IMR-90 (cell line): ENCODE measurements around the gene GAPDH. TPM values are rescaled to one million over a fixed set of nuclear protein-coding genes. Genes with fewer than 3 reads are reported as not detected.
A peak's percentile ranks its signal among the peaks of the same experiment; 100 is the strongest.

ENCODE experiments used
- ATAC-seq: fragments of 200-7000 bp; cut with Tn5 transposase; 2 replicates; pipeline ENCODE4 v1.9.1; 2020; ENCODE audit warnings: low read depth, mild to moderate bottlenecking, moderate library complexity
- BruUV-seq: library from RNA; stranded (reverse); fragments of 400-500 nt; replicated peaks from 2 replicates; lab custom pipeline; 2021; lab: Mats Ljungman, UMichigan
- CTCF ChIA-PET: fragments of 300-600 bp; formaldehyde crosslinking; extraction: SDS; loops from one replicate; lab custom pipeline; 2021; ENCODE audit warnings: antibody characterized with exemption; lab: Yijun Ruan, JAX
- POLR2A ChIA-PET: fragments of 300-600 bp; sonication (Branson Sonifier 250); formaldehyde crosslinking; loops from one replicate; lab custom pipeline; 2022; ENCODE audit warnings: antibody characterized with exemption; ENCODE audit not compliant: unreplicated experiment; lab: Charles Lee
- DNase-seq: peaks from one replicate; pipeline ENCODE4 v3.0.0; 2013
- H2AFZ ChIP-seq: replicated peaks from 2 replicates; pipeline ENCODE3; 2013; ENCODE audit warnings: low read length, mild to moderate bottlenecking; ENCODE audit not compliant: poor library complexity
- H2AK5ac ChIP-seq: 2 replicates; pipeline ENCODE4 v1.6.1; 2013; ENCODE audit warnings: low read depth, low read length, inconsistent platforms
- H2AK9ac ChIP-seq: replicated peaks from 2 replicates; pipeline ENCODE3; 2013; ENCODE audit warnings: mild to moderate bottlenecking, low read depth, low read length, moderate library complexity; ENCODE audit not compliant: poor library complexity
- H2BK120ac ChIP-seq: 2 replicates; pipeline ENCODE4 v1.6.1; 2013; ENCODE audit warnings: low read depth, low read length, inconsistent platforms
- H2BK15ac ChIP-seq: 3 replicates; pipeline ENCODE4 v1.6.1; 2013; ENCODE audit warnings: low read depth, low read length, inconsistent platforms
- H2BK20ac ChIP-seq: 2 replicates; pipeline ENCODE4 v1.6.1; 2013; ENCODE audit warnings: low read depth, mild to moderate bottlenecking, inconsistent platforms, low read length, moderate library complexity
- H2BK5ac ChIP-seq: 2 replicates; pipeline ENCODE4 v1.6.1; 2013; ENCODE audit warnings: mild to moderate bottlenecking, low read depth, low read length, inconsistent platforms; ENCODE audit not compliant: poor library complexity, severe bottlenecking
- H3K14ac ChIP-seq: replicated peaks from 2 replicates; pipeline ENCODE4 v1.6.1; 2013; ENCODE audit warnings: low read depth, low read length, inconsistent platforms
- H3K18ac ChIP-seq: 2 replicates; pipeline ENCODE4 v1.6.1; 2013; ENCODE audit warnings: low read depth, low read length, control low read depth
- H3K23ac ChIP-seq: 2 replicates; pipeline ENCODE4 v1.6.1; 2013; ENCODE audit warnings: low read depth, low read length, inconsistent platforms
- H3K27ac ChIP-seq: 2 replicates; pipeline ENCODE4 v1.5.1; 2013; ENCODE audit warnings: mild to moderate bottlenecking, control low read depth, low read length; ENCODE audit not compliant: insufficient read depth
- H3K27me3 ChIP-seq: 2 replicates; pipeline ENCODE4 v1.6.1; 2013; ENCODE audit warnings: low read length; ENCODE audit not compliant: control insufficient read depth, insufficient read depth
- H3K36me3 ChIP-seq: 2 replicates; pipeline ENCODE4 v1.6.1; 2013; ENCODE audit warnings: low read length, mixed read lengths; ENCODE audit not compliant: control insufficient read depth, insufficient read depth
- H3K4ac ChIP-seq: 2 replicates; pipeline ENCODE4 v1.6.1; 2013; ENCODE audit warnings: low read depth, low read length, inconsistent platforms
- H3K4me1 ChIP-seq: 2 replicates; pipeline ENCODE4 v1.6.1; 2013; ENCODE audit warnings: low read length, mixed read lengths; ENCODE audit not compliant: control insufficient read depth, insufficient read depth
- H3K4me2 ChIP-seq: 2 replicates; pipeline ENCODE4 v1.6.1; 2013; ENCODE audit warnings: low read depth, mild to moderate bottlenecking, control low read depth, low read length, moderate library complexity
- H3K4me3 ChIP-seq: 2 replicates; pipeline ENCODE4 v1.5.1; 2013; ENCODE audit warnings: low read depth, mild to moderate bottlenecking, control low read depth, low read length, moderate library complexity; ENCODE audit not compliant: insufficient read depth
- H3K56ac ChIP-seq: 2 replicates; pipeline ENCODE4 v1.6.1; 2013; ENCODE audit warnings: low read length, inconsistent platforms; ENCODE audit not compliant: insufficient read depth; ENCODE audit errors: extremely low read depth
- H3K79me1 ChIP-seq, 2 experiments: 2 replicates each; pipeline ENCODE4 v1.6.1; 2013; ENCODE audit warnings: low read length in 2 of 2, inconsistent platforms in 1 of 2, low read depth in 1 of 2
- H3K9ac ChIP-seq: 2 replicates; pipeline ENCODE4 v1.6.1; 2013; ENCODE audit warnings: low read depth, low read length, control low read depth
- H3K9me1 ChIP-seq: 2 replicates; pipeline ENCODE4 v1.6.1; 2013; ENCODE audit warnings: low read length, inconsistent platforms; ENCODE audit not compliant: insufficient read depth
- H3K9me3 ChIP-seq: 2 replicates; pipeline ENCODE4 v1.6.1; 2013; ENCODE audit warnings: low read length; ENCODE audit not compliant: control insufficient read depth, insufficient read depth
- H4K20me1 ChIP-seq: 2 replicates; pipeline ENCODE4 v1.6.1; 2013; ENCODE audit warnings: low read length, inconsistent platforms; ENCODE audit not compliant: insufficient read depth
- H4K5ac ChIP-seq: 2 replicates; pipeline ENCODE4 v1.6.1; 2013; ENCODE audit warnings: mild to moderate bottlenecking, low read depth, low read length, control low read depth
- H4K8ac ChIP-seq, 2 experiments: 2 replicates each; pipeline ENCODE4 v1.6.1; 2013; ENCODE audit warnings: low read depth in 2 of 2, low read length in 2 of 2, control low read depth in 1 of 2, inconsistent platforms in 1 of 2
- H4K91ac ChIP-seq: 2 replicates; pipeline ENCODE4 v1.6.1; 2013; ENCODE audit warnings: low read depth, low read length, inconsistent platforms; ENCODE audit not compliant: insufficient read depth
- CHD1 ChIP-seq: IDR thresholded peaks from 2 replicates; pipeline ENCODE4 v1.6.1; 2012; ENCODE audit warnings: low read depth, low read length, improper control_type of control experiment
- ELK1 ChIP-seq: fragments of 150-350 bp; IDR thresholded peaks from 2 replicates; pipeline ENCODE4 v1.6.1; 2016; ENCODE audit warnings: low read depth, mild to moderate bottlenecking, low read length, moderate library complexity, borderline replicate concordance
- FOS ChIP-seq: fragments of 150-350 bp; IDR thresholded peaks from 2 replicates; pipeline ENCODE4 v1.6.1; 2016; ENCODE audit warnings: low read depth, low read length
- MAFK ChIP-seq: IDR thresholded peaks from 2 replicates; pipeline ENCODE4 v1.6.1; 2012; ENCODE audit warnings: low read depth, low read length, improper control_type of control experiment
- MAZ ChIP-seq: IDR thresholded peaks from 2 replicates; pipeline ENCODE4 v1.6.1; 2012; ENCODE audit warnings: low read depth, mild to moderate bottlenecking, low read length, improper control_type of control experiment, moderate library complexity, borderline replicate concordance
- RCOR1 ChIP-seq: IDR thresholded peaks from 2 replicates; pipeline ENCODE4 v1.6.1; 2012; ENCODE audit warnings: mild to moderate bottlenecking, low read length, improper control_type of control experiment; ENCODE audit not compliant: insufficient replicate concordance
- WGBS, 2 experiments: methylation state at CpG; one replicate each; pipeline versions ENCODE4 v1.1.5 to v1.1.7; 2013; ENCODE audit warnings: missing lambda C conversion rate in 2 of 2; ENCODE audit not compliant: insufficient read length in 1 of 2; ENCODE audit errors: extremely low coverage in 2 of 2; 5-methylcytosine and 5-hydroxymethylcytosine counted together
- dilution Hi-C: fragments of 300-500 bp; cut with HindIII; formaldehyde crosslinking; loops from one replicate; pipeline ENCODE4 v1.14.3; 2018; ENCODE audit warnings: low sequenced_read_pairs; ENCODE audit not compliant: unreplicated experiment
- in situ Hi-C: fragments of 300-500 bp; cut with MboI; formaldehyde crosslinking; loops from 3 replicates; pipeline ENCODE4 v1.14.3; 2019; ENCODE audit warnings: low sequenced_read_pairs, inconsistent platforms, mixed read lengths
- intact Hi-C: fragments of 100-400 bp; cut with micrococcal nuclease; formaldehyde crosslinking; loops from 2 replicates; pipeline ENCODE4 v1.10.0; 2022
- polyA plus RNA-seq, 3 experiments: library from polyadenylated mRNA; depleted of rRNA; stranded (reverse); fragments of >200 nt; gene quantifications; 2 replicates each; pipeline ENCODE4 v1.2.3, GENCODE V29; 2012; ENCODE audit warnings: low replicate concordance in 1 of 3
- total RNA-seq: library from RNA; depleted of rRNA; stranded (reverse); fragments of >200 nt; gene quantifications from 2 replicates; pipeline ENCODE4 v1.2.3, GENCODE V29; 2012

The GAPDH gene
- total and polyA plus RNA-seq, 2 of the 4 experiments (the other 2 are of a cell fraction), result 12,939 to 21,893 TPM

DNA sequence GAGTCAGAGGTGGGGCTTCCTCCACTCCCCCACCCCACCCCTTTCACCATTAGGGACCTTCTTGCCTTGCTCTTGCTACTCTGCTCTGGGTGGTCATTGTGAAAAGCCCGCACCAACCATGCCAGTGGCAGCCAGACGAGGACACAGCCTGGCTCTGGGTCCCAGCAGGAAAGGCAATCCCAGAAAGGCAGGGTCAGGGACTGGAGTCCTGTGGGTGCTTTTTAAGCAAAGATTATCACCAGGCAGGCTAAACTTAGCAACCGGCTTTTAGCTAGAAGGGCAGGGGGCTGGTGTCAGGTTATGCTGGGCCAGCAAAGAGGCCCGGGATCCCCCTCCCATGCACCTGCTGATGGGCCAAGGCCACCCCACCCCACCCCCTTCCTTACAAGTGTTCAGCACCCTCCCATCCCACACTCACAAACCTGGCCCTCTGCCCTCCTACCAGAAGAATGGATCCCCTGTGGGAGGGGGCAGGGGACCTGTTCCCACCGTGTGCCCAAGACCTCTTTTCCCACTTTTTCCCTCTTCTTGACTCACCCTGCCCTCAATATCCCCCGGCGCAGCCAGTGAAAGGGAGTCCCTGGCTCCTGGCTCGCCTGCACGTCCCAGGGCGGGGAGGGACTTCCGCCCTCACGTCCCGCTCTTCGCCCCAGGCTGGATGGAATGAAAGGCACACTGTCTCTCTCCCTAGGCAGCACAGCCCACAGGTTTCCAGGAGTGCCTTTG, 1.2 kb upstream of the GAPDH start:
- peak overlapping the region; percentile 97 for H3K4ac ChIP-seq
- peak overlapping the region; percentile 84 for H3K9ac ChIP-seq
- dilution Hi-C loops, result no loop called here
- peak overlapping the region; percentile 96 for H4K91ac ChIP-seq
- no peaks in the 10 kb centered on the region for H3K9me3 ChIP-seq
- no peak for TF ChIP-seq ELK1
- no peak for TF ChIP-seq FOS
- 0 out of 2 replicates have a peak, but pooled peaks have one; percentile 87 for TF ChIP-seq CHD1
- no peak for TF ChIP-seq RCOR1
- TF ChIP-seq MAZ, result peak; percentile 29; the same call in 1 of the 2 replicates
- TF ChIP-seq MAFK, result no peak
- H3K18ac ChIP-seq, result peak overlapping the region; percentile 93
- peak overlapping the region; percentile 95 for H3K4me2 ChIP-seq
- peak overlapping the region; percentile 89 for H2AFZ ChIP-seq
- H3K36me3 ChIP-seq, result peaks cover 54% of the 10 kb centered on the region
- CTCF ChIA-PET, result no interaction called here
- POLR2A ChIA-PET, result interaction anchor here (1.0 to 1.4 kb wide), 2 partner anchors 8 to 63 kb away, joined by 3 to 4 read pairs; partner anchors contain the start of gene VAMP1
- peak overlapping the region; percentile 94 for H3K27ac ChIP-seq
- peak overlapping the region; percentile 96 for H2BK120ac ChIP-seq
- peak overlapping the region; percentile 80 to 82 for H4K8ac ChIP-seq
- H3K23ac ChIP-seq, result peak overlapping the region; percentile 90
- peak overlapping the region; percentile 63; the same call in 2 of the 3 replicates for H2BK15ac ChIP-seq
- peak overlapping the region; percentile 71 for H2BK20ac ChIP-seq
- H4K20me1 ChIP-seq, result peaks cover 38% of the 10 kb centered on the region
- peak overlapping the region; percentile 93 for H4K5ac ChIP-seq
- 0% methylated on average over 10 of the region's 14 CpGs; no CpG with 5 or more reads in 1 of the 2 experiments for WGBS, 2 experiments
- peak; percentile 22 for ATAC-seq
- H2AK5ac ChIP-seq, result peak overlapping the region; percentile 95
- peak; percentile 76 for DNase-seq
- peak overlapping the region; percentile 99 for H2BK5ac ChIP-seq
- H3K56ac ChIP-seq, result peak overlapping the region; percentile 86
- peak overlapping the region; percentile 99 for H3K14ac ChIP-seq
- no TSS peak for BruUV-seq
- in situ Hi-C loops, result no loop called here
- intact Hi-C loops, result loop anchor here (2.0 kb wide), 2 partner anchors 38 to 196 kb away; partner anchors contain the start of gene NCAPD2
- H2AK9ac ChIP-seq, result peak overlapping the region; percentile 100
- H3K4me1 ChIP-seq, result peaks cover 9% of the 10 kb centered on the region
- H3K4me3 ChIP-seq, result peak overlapping the region; percentile 51
- H3K79me1 ChIP-seq, result peaks cover 2 to 57% of the 10 kb centered on the region in 2 experiments; a peak in 3 of 4 replicates
- H3K9me1 ChIP-seq, result no peaks in the 10 kb centered on the region
- H3K27me3 ChIP-seq, result no peaks in the 10 kb centered on the region
